Measurements from ENCODE around the gene DGKB.

GRCh38 chr7:14606101-14606500, 296.4 kb downstream of the DGKB start:
- TF ChIP-seq CEBPB (IDR thresholded peaks at IDR 0.05) = no peak
- TF ChIP-seq, protein P1, sequence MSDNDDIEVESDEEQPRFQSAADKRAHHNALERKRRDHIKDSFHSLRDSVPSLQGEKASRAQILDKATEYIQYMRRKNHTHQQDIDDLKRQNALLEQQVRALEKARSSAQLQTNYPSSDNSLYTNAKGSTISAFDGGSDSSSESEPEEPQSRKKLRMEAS (IDR thresholded peaks at IDR 0.05) = no peak
- no peak for TF ChIP-seq ZBTB7A (IDR thresholded peaks at IDR 0.05; ENCODE audit: low read depth)
- no peak for TF ChIP-seq EP300 (IDR thresholded peaks at IDR 0.05; ENCODE audit: borderline replicate concordance)
- no peak for TF ChIP-seq YY1 (IDR thresholded peaks at IDR 0.05; ENCODE audit: low read depth)
- no peak for TF ChIP-seq NFIC (IDR thresholded peaks at IDR 0.05)
- no peak for TF ChIP-seq TAF1 (IDR thresholded peaks at IDR 0.05; ENCODE audit: low read depth)
- TF ChIP-seq, protein P2, sequence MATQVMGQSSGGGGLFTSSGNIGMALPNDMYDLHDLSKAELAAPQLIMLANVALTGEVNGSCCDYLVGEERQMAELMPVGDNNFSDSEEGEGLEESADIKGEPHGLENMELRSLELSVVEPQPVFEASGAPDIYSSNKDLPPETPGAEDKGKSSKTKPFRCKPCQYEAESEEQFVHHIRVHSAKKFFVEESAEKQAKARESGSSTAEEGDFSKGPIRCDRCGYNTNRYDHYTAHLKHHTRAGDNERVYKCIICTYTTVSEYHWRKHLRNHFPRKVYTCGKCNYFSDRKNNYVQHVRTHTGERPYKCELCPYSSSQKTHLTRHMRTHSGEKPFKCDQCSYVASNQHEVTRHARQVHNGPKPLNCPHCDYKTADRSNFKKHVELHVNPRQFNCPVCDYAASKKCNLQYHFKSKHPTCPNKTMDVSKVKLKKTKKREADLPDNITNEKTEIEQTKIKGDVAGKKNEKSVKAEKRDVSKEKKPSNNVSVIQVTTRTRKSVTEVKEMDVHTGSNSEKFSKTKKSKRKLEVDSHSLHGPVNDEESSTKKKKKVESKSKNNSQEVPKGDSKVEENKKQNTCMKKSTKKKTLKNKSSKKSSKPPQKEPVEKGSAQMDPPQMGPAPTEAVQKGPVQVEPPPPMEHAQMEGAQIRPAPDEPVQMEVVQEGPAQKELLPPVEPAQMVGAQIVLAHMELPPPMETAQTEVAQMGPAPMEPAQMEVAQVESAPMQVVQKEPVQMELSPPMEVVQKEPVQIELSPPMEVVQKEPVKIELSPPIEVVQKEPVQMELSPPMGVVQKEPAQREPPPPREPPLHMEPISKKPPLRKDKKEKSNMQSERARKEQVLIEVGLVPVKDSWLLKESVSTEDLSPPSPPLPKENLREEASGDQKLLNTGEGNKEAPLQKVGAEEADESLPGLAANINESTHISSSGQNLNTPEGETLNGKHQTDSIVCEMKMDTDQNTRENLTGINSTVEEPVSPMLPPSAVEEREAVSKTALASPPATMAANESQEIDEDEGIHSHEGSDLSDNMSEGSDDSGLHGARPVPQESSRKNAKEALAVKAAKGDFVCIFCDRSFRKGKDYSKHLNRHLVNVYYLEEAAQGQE (IDR thresholded peaks at IDR 0.05; ENCODE audit: low read depth) = no peak
- no peak for TF ChIP-seq RAD21 (IDR thresholded peaks at IDR 0.05; ENCODE audit: low read depth)
- no peak for TF ChIP-seq TCF12 (IDR thresholded peaks at IDR 0.05; ENCODE audit: low read depth)

Data from Ishikawa (cell line).